ENCODE results near the gene SMLR1. TPM values are rescaled to one million over a fixed set of nuclear protein-coding genes. Genes with fewer than 3 reads are reported as not detected.
"Not testable (repeated sequence)": the region's sequence is repeated elsewhere in the genome, so short reads cannot be mapped to it uniquely, and the experiment has no call there.

Gene SMLR1
- not detected for total RNA-seq

DNA sequence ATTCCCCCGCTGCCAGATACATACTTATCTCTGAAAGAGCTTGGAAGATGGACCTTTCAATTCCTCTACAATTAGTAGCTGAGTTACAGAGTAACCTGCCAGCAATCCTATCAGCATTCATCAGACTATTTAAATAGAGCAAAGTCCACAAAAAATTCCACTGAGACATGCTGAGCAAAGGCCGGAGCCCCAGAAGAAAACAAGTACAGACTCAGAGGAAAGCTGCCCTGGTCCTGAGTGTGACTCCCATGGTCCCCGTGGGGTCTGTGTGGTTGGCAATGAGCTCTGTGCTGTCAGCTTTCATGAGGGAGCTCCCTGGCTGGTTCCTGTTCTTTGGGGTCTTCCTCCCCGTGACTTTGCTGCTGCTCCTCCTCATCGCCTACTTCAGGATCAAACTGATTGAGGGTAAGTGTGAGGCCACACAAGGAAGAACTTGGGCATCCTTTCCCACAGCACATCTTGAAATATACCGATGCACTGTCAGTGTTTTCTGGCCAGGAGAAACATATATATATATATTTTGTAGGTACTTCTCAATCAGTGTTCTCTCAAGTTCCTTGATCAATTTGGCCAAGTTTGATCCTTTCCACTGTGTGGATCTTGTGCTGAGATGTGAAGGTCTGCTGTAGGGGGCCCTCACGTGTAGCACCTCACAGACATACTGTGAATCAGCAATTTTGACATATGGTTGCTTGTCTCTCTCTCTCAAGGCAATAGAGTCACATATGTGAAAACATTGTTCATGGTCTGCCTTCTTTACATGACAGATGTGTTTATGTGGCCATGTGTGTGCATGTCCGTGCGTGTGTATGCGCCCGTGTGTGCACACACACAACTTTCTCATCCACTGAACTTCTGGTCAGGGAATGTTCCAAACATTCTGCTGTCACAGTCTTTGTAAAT is at the start of gene SMLR1:
SMLR1 (plus strand) TSS at position 160 of the 903 bp plus-strand sequence; CDS start at position 168, 8 bp downstream.
- no peak for DNase-seq (ENCODE audit: low spot score in 2 of 2)
- H3K9me3 Mint-ChIP-seq, result no peaks in the 10 kb centered on the region
- ATAC-seq, result no peak
- H3K36me3 Mint-ChIP-seq, result no peaks in the 10 kb centered on the region
- no peak within 1 kb of the TSS for H3K27ac Mint-ChIP-seq

DNA sequence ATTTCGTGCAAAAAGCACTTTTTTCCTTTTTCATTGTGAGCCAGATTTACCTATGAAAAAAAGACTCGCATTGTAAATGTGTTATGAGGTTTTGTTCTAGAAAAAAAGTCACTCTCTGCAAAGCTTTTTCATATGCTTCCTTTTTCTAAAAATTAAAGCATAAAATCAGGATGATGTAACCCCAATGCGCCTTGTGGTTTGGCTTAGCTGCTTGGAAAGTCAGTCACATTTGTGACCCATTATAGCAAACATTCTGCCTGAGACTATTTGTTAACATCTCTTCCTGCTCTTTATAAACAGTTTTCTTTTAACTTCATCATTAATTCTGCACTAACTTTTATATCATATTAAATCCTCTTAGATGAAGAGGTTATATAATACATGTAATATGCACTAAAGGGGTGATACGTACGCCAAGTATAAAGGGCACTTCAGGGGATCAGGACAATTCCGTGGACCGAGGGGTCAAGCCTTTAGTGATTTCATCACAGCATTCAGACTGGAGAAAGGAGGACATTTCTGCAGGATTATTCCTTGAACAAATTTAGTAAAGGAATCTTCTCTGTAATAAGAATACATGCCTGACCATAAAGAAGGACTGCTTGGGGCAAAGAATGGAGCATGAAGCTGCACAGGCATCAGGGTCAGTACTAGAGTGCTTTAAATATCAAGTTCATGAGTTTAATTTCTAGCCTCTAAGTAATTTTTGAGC is 48.1 kb upstream of the SMLR1 start:
- DNase-seq (ENCODE audit: low spot score in 2 of 2), result no peak
- H3K36me3 Mint-ChIP-seq, result peaks cover 10 to 25% of the 10 kb centered on the region in 2 donors
- ATAC-seq, result no peak
- no peak overlapping the region for H3K27ac Mint-ChIP-seq
- H3K9me3 Mint-ChIP-seq, result peaks cover 9% of the 10 kb centered on the region in 2 donors

DNA sequence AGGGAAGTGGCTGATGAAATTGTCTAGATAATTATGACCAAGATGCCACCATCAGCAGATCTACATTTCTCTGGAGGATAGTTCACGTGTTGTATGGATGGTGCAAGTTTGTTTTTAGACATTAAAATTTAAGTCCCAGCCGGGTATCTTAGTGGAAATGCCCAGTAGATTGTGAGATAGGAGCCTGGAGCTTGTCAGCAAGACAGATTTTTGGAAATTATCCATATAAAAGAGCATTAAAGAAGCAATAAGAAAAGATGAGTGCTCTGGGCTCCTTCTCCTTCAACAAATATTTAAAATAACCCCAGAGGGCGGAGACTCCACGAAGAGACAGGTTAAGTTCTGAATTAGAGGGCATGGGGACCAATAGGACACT is 47.6 kb upstream of the SMLR1 start:
- no peak for ATAC-seq
- H3K27ac Mint-ChIP-seq, result no peak overlapping the region
- peaks cover 14 to 25% of the 10 kb centered on the region in 2 donors for H3K36me3 Mint-ChIP-seq

DNA sequence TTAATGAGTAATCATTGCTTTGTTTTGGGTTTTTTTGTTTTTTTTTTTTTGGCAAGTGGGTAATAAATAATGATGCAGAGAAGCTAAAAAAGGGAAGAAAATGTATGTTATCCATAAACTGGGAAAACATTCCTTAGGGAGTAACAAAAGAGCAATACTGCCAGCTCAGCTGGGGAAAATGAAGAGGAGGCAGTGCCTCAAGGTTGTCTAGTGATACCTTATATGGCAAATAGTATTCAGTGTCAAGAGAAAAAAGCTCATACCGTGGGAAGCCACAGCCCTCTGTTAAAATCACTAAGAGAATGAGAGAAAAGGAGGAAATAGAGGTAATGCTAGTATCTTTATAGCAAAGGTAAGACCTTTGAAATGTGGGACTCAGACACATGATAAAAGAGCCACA is 47.1 kb upstream of the SMLR1 start:
- peaks cover 15 to 25% of the 10 kb centered on the region in 2 donors for H3K36me3 Mint-ChIP-seq
- H3K27ac Mint-ChIP-seq, result no peak overlapping the region
- ATAC-seq, result no peak
- H3K9me3 Mint-ChIP-seq, result peaks cover 9 to 14% of the 10 kb centered on the region in 2 donors
- no peak for DNase-seq (ENCODE audit: low spot score in 2 of 2)

More for the DNA sequence above, 47.6 kb upstream of the SMLR1 start:
- DNase-seq (ENCODE audit: low spot score in 2 of 2), result no peak
- peaks cover 9 to 14% of the 10 kb centered on the region in 2 donors for H3K9me3 Mint-ChIP-seq

DNA sequence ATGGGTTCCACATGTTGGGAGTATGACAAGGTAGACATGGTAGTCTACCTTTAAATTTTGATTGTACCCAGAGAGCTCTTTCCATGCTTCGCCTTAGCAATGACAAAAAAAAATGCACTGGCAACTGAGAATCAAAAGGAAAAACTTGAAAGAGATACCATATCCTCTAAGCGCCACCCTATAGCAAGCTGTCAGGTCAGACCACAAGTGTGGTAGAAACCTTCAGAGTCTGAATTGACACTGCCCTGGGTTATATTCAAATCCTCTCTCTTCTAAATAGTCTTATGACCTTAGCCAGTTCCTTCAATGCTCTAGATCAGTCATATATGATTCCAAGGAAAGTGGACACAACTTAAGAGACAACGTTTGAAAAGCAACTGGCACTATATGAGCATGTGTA is 45.6 kb upstream of the SMLR1 start:
- no peak for DNase-seq (ENCODE audit: low spot score in 2 of 2)
- Mint-ChIP-seq H3K9me3 (peaks cover 9 to 14% of the 10 kb centered on the region in 2 donors), H3K36me3 (peaks cover 15 to 25% of the 10 kb centered on the region in 2 donors), H3K27ac (peak overlapping the region in 1 of 2 donors; percentile 33)
- peak; percentile 69 to 77 for ATAC-seq

DNA sequence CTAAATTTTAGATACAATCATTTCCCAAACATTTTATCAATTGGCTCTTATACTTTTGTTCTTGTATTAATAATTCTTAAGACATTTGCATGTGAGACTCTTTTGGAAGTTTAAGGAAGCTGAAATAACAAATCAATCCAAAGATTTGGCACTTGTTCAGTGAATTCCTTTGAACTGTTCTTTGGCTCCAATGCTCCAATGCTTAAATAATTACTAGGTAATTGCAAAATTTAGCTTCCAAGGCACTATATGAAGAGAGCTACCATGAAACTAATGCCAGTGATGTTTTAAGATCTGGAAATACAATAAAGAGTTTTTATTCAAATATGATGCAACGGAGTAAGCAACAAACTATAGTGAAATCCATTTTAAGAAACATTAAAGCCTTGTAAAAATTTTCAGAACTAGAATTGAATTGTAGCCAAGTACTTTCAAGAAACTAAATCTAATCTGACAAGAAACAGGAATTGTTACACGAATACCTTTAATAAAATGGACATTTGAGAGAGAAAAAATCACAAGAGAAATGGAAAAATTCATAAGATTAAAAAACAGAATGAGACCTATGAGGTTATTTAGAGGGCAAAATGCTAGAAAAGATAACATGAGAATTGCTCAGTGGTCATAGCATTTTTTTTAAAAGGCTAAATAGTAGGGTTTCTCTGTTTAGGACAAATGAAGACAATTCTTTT is 43.6 kb upstream of the SMLR1 start:
- H3K36me3 Mint-ChIP-seq, result peaks cover 15 to 25% of the 10 kb centered on the region in 2 donors
- no peak for ATAC-seq

DNA sequence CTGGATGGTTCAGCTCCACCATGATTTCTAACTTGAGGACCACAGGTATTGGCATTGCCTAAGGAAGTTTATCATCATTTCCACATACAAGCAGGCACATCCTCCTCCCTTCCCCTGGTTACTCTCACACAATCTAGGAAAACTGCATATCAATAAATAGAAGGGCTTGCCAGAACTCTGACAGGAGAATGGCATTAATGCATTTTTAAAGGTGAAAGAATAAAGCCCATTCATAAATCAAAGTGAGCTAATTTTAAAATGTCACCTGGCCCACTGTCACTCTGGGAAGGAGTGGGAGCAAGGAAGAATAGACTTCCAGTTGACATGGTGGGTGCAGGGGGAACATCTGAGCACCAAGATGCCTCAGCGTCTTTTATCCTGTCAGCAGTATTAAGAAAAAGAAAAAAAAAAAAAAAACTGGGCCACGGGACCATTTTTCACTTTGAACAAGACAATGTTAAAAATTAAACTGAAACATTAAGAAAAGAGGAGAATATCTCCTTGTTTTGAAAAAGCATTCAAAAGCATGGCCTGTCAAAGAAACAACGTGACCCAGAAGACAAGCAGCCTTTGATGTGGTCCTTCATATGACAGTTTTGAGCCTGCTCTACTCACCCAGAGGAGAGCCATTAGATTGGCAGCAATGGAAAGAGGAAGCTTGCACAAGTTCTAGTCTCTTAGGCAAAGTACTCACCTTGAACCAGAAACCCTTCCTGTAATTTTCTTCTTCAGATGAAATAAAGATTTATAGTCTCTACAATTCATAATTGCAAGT is 39.3 kb upstream of the SMLR1 start:
- no peak overlapping the region for H3K27ac Mint-ChIP-seq
- DNase-seq (ENCODE audit: low spot score in 2 of 2) (no peak), ATAC-seq (no peak)
- peaks cover 0 to 5% of the 10 kb centered on the region in 2 donors for H3K9me3 Mint-ChIP-seq
- H3K36me3 Mint-ChIP-seq, result peaks cover 0 to 5% of the 10 kb centered on the region in 2 donors

More for the DNA sequence above, 43.6 kb upstream of the SMLR1 start:
- peaks cover 9 to 14% of the 10 kb centered on the region in 2 donors for H3K9me3 Mint-ChIP-seq
- H3K27ac Mint-ChIP-seq, result no peak overlapping the region
- DNase-seq (ENCODE audit: low spot score in 2 of 2), result no peak

DNA sequence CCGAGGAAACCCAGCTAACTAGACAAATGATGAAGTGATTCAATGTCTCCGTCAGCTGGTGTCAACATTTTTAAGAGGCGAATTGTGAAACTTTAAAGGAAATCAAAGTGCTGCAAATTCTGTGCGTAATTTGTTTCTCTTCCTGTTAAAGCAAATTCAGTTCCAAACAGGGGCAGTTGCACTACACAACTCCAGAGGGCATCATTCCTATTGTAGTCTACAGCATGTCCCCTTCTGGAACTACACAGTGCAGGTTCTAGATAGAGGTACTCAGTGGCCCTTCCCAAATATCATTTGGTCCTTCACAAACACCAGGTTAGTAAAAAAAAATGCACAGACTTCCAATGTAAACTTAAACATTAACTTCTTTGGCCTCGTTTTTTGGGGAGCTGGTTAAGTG is 38.3 kb upstream of the SMLR1 start:
- ATAC-seq (no peak), DNase-seq (ENCODE audit: low spot score in 2 of 2) (no peak)
- Mint-ChIP-seq H3K9me3 (peaks cover 0 to 5% of the 10 kb centered on the region in 2 donors), H3K27ac (no peak overlapping the region), H3K36me3 (peaks cover 0 to 5% of the 10 kb centered on the region in 2 donors)

DNA sequence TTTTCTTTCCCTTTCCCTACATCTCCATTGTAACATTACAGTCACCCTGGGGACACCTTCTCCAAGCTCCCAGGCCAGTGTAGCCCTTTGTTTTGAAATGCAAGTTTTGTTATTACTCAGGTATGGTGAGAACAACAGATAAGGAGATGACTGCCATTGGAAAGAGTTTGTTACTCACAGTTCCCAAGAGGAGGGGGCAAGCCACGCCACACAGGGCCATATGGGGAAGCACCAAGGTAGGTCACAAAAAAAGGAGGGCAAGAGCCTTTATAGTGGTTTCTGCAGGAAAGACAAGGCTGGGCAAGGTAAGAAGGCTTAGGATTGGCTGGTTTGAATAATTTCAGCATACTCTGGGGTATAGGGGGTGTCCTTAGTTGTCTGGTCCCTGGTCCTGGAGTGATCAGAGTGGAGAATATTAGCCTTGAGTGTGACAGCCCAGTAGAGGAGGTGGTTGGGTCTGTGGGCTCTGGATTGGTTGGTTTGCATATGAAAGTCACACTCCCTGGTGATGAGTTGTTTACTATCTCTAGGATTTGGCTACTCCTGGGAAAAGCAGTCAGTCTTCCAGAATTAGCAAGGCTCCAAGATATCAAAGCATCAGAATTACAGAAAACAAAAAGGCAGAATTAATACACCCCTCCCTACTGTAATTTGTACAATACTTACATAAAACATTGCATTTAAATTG is 33.1 kb upstream of the SMLR1 start:
- H3K36me3 Mint-ChIP-seq, result no peaks in the 10 kb centered on the region
- no peak for DNase-seq (ENCODE audit: low spot score in 2 of 2)
- ATAC-seq, result peak; percentile 52 to 61

DNA sequence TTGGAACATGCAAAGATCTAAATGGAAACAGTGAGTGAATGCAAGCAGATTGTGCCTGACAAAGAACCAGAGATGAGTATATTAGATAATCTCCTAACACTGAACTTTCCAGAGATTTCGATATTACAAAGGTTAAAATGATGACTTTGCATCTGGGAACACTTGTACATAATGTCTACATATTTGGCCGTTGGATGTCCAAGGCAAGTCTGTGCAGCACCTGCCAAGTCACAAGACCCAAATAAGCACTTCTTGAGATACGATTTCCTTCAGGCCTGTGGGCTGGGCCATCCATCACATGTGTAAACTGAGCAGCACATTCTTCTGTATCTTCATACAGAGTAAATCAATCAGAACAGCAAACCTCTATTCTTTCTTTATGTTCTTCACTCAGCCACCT is 32.5 kb upstream of the SMLR1 start:
- Mint-ChIP-seq H3K36me3 (no peaks in the 10 kb centered on the region), H3K9me3 (no peaks in the 10 kb centered on the region), H3K27ac (no peak overlapping the region)
- no peak for DNase-seq (ENCODE audit: low spot score in 2 of 2)
- ATAC-seq, result no peak

More for the DNA sequence above, 33.1 kb upstream of the SMLR1 start:
- Mint-ChIP-seq H3K27ac (no peak overlapping the region), H3K9me3 (no peaks in the 10 kb centered on the region)

DNA sequence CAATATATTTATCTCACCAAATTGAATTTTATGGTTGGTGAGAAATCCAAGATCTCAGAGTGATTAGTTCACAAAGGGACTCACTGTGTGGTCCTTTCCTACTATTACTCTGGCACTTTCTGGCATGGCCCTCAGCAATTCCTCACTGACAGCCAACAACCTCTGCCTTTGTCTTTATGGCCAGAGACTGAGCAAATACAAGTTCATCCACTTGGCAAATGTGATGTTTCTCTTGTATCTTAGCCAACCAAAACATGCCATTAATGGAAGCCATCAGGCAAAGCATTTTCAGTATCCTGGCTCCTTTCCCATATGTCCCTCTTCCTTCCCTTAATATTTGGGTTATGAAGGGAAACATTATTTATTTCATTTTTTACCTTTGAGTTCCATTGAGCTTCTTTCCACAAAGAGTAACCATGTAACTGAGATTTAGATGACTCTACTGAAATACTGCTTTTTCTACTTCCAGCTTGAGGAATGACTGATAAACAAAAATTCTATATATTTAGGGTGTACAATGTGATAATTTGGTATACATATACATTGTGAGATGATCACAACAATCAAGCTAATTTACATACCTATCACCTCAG is 30.8 kb upstream of the SMLR1 start:
- ATAC-seq (no peak), DNase-seq (ENCODE audit: low spot score in 2 of 2) (no peak)
- H3K27ac Mint-ChIP-seq, result no peak overlapping the region
- no peaks in the 10 kb centered on the region for H3K9me3 Mint-ChIP-seq
- H3K36me3 Mint-ChIP-seq, result peaks cover 0 to 2% of the 10 kb centered on the region in 2 donors

DNA sequence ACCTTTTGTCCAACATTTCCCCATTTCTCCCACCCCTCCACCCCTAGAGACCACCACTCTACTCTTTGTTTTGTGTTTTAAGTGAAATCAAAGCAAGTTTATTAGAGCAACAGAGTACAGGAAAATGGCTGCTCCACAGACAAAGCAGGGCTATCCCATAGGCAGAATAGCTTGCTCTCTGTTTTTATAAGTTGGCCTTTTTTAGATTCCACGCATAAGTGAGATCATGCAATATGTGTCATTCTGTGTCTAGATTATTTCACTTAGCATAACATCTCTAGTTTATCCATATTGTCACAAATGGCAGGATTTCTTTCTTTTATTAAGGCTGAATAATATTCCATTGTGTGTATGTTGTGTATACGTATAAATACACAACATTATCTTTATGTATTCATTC is 30.1 kb upstream of the SMLR1 start:
- Mint-ChIP-seq H3K9me3 (no peaks in the 10 kb centered on the region), H3K36me3 (peaks cover 0 to 6% of the 10 kb centered on the region in 2 donors), H3K27ac (no peak overlapping the region)
- DNase-seq (ENCODE audit: low spot score in 2 of 2) (no peak), ATAC-seq (no peak)

DNA sequence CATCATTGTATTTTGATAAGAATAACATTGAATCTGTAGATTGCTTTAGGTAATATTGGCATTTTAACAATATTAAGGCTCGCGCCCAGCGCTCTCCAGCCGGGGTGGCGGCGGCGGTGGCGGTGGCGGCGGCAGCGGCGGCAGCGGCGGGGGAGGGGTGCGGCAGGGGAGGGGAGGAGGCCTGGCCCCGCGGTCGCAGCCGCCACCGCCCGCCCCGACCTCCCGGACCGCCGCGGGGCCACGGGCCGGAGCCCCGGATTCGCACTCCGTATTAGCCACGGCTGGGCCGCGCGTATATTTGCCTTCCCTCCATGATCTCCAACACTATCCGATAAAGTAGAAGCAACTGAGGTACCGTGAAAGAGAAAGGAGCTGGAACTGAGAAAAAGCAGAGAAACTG is 25.8 kb upstream of the SMLR1 start:
- not testable (repeated sequence) for ATAC-seq; H3K9me3 Mint-ChIP-seq; H3K36me3 Mint-ChIP-seq; H3K27ac Mint-ChIP-seq; DNase-seq (ENCODE audit: low spot score in 2 of 2)

DNA sequence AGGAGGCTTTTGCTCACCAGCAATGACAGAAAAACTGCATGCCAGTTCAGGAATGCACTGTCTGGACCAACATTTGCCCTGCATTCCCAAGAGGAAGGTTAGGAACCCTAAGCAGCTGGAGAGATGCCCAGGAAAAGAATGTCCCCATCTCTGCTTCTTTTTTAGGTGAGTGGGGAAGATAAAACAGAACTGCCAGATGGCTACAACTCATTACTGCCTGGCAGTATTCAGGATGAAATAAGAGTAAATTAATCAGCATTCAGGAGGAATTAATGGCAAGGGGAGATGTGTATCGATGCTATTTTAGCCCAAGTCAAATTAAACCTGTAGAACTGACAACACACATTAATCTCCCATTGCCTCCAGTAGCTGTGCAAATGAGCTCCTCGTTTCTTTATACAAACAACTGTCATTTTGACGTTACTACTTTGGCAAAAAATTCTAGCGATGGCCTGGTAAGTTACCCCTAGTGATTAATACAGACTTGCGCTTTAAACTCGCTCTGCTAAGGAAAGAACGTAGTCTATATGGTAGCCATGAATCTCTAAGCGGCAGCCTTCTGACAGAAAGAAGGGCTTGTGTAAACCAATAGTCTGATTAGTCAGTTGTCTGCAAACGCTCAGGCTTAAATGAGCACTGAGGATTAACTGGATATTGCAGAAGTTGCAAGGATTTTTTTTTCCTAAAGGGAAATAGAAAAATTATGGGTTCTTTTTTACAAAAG is 16.7 kb upstream of the SMLR1 start:
- no peaks in the 10 kb centered on the region for H3K9me3 Mint-ChIP-seq
- DNase-seq (ENCODE audit: low spot score in 2 of 2) (no peak), ATAC-seq (no peak)
- no peaks in the 10 kb centered on the region for H3K36me3 Mint-ChIP-seq
- no peak overlapping the region for H3K27ac Mint-ChIP-seq

DNA sequence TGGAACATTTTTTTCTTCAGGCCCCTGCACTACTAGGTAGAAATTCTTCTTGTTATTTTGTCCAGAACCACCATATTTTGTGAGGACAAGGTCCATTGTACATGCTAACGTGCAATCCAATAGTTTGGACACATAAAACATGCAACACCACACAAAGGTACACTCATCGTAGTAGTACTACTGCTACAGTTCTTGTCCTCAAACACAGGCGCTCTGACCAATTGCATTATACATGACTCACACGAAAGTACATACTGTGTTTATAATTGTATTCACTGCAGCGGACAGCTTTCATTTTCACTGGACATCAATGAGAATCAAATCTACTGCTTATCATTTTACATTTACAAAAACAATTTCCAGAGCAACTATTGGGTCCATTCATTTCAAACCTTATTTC is 15.3 kb upstream of the SMLR1 start:
- Mint-ChIP-seq H3K27ac (no peak overlapping the region), H3K9me3 (no peaks in the 10 kb centered on the region), H3K36me3 (peaks cover 3 to 4% of the 10 kb centered on the region in 2 donors)
- ATAC-seq, result no peak
- DNase-seq (ENCODE audit: low spot score in 2 of 2), result no peak

Measured in activated naive CD4-positive, alpha-beta T cell treated with anti-CD3 and anti-CD28 coated beads, Interleukin-2, amount 50 U/mL, for 72 hours (primary cell).